GM13976 (cell line): ENCODE measurements around the gene DUSP15.
"Not testable (repeated sequence)": the region's sequence is repeated elsewhere in the genome, so short reads cannot be mapped to it uniquely, and the experiment has no call there.

Experiments used
- DNase-seq: peaks from one replicate; pipeline ENCODE4 v3.0.0; 2012; ENCODE audit warnings: low spot score
- CTCF ChIP-seq: IDR thresholded peaks from 2 replicates; pipeline ENCODE4 v1.5.1; 2012; ENCODE audit warnings: borderline replicate concordance, mild to moderate bottlenecking; ENCODE audit not compliant: insufficient read depth; ENCODE audit errors: extremely low read depth, missing control alignments, control extremely low read depth
- in situ Hi-C: fragments of 300-500 bp; cut with MboI; formaldehyde crosslinking; loops from one replicate; pipeline ENCODE4 v1.12.0; 2022; ENCODE audit warnings: low sequenced_read_pairs, mixed read lengths, inconsistent platforms; ENCODE audit not compliant: unreplicated experiment

DUSP15 gene

DNA sequence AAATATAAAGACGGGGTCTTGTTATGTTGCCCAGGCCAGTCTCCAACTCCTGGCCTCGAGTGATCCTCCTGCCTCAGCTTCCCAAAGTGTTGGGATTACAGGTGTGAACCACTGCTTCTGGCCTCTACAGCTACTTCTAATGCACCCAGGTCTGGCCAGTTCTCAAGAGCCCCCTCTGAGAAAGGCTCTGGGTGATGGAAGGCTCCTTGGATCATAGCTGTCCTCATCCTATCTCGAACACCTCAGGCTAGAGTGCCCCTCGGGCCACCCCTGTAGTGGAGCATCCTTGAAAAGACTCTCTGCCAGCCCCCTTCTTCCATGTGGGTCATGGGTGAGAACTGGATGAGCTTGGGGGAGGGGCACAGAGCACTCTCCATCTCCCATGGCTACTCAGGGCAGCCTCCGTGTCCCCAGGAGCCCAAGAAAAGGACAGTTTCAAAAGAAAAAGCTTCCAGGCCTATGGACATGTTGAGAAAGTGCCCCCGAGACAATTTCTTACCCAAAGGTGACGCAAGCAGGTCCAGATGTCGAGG lies 51.9 kb downstream of the DUSP15 start:
- no peak for TF ChIP-seq CTCF
- DNase-seq = no peak
- in situ Hi-C loops = no loop called here

GRCh38 chr20:31817461-31817860 lies 52.9 kb downstream of the DUSP15 start:
- in situ Hi-C loops = no loop called here
- no peak for TF ChIP-seq CTCF

GRCh38 chr20:31816221-31816620 lies 54.1 kb downstream of the DUSP15 start:
- DNase-seq = no peak
- no peak for TF ChIP-seq CTCF
- in situ Hi-C loops = no loop called here

More at GRCh38 chr20:31817461-31817860, 52.9 kb downstream of the DUSP15 start:
- no peak for DNase-seq

DNA sequence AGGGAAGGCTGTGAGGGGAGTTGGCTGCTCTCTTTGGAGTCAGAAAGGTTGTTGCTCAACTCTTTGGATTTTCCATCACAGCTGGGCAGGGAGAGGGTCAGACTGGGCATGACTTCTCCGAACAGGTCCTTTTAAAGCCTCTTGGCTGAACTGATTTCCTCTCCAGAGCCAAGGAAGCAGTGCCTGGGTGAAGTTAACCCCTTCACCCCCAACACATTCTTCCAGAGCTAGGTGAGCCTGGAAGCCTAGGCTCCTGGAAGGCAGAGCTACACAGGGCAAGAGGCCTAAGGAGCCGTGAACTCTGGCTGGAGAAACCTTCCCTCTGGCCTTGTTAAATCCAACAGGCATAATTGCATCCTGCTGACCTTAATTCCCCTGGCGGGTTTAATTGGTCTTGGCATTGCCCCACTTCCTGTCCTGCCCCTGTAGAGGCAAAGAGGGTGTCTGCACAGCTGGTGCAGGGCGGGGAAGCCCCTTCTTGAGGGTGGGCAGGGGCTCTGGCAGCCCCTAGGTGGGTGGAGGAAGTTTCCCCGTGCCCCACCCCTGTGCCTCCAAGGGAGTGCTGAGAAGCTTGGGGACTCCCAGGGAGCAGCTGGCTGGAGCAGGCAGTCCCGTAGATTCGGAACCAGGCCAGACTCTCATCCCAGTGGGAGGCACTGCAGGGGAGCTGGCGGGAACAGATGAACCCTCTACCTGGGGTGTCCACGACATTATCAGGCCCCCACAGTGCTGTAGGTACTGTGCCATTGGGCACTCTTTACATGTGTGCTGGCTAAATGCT lies 54.7 kb downstream of the DUSP15 start:
- in situ Hi-C loops = no loop called here
- no peak for DNase-seq
- no peak for TF ChIP-seq CTCF

DNA sequence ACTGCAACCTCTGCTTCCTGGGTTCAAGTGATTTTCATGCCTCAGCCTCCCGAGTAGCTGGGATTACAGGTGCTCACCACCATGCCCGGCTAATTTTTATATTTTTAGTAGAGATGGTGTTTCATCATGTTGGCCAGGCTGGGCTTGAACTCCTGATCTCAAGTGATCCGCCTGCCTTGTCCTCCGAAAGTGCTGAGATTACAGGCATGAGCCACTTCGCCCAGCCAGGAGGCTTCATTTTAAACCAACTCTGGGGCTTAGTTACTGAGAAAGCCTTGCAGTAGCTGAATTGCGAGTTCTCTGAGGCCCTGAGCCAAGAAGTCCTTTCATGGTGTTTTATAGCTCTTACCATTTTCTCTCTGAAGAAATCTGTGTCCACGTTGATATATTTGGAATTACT lies 56.2 kb downstream of the DUSP15 start:
- in situ Hi-C loops, DNase-seq: not testable (repeated sequence)

DNA sequence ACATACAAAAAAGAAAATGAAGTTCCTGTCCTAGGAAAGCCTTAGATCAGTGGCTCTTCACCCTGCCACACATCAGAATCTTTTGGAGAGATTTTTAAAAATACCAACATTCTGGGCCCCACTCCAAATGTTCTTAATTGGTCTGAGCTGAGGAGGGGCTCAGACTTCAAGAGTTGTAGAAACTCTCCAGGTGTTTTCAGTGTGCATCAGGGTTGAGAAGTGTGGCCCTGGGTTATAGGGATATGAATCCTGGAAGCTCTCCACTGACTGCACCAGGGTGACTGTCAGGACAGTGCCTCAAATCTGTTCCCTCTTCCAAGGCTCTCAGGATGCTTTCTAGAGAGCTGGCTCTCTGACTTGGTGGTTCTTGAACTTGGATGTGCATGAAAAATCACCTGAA lies 56.7 kb downstream of the DUSP15 start:
- DNase-seq = no peak
- TF ChIP-seq CTCF = no peak
- in situ Hi-C loops = no loop called here
